ENCODE results near the gene SMIM13.
"Not testable (repeated sequence)": the region's sequence is repeated elsewhere in the genome, so short reads cannot be mapped to it uniquely, and the experiment has no call there.

Gene SMIM13

GRCh38 chr6:11083956-11084355 lies 9.7 kb upstream of the SMIM13 start:
- DNase-seq (ENCODE audit: low read depth, low spot score), result no peak

GRCh38 chr6:11085758-11086435 lies 7.7 kb upstream of the SMIM13 start:
- DNase-seq (ENCODE audit: low read depth, low spot score), result peak; percentile 84

GRCh38 chr6:11087141-11087812 lies 6.4 kb upstream of the SMIM13 start:
- not testable (repeated sequence) for DNase-seq (ENCODE audit: low read depth, low spot score)

- no peak for DNase-seq (ENCODE audit: low read depth, low spot score)
These were observed 3.9 kb upstream of the SMIM13 start for GRCh38 chr6:11089695-11090094.

- DNase-seq (ENCODE audit: low read depth, low spot score), result not testable (repeated sequence)
These were observed 2.5 kb upstream of the SMIM13 start for GRCh38 chr6:11091141-11091540.

- DNase-seq (ENCODE audit: low read depth, low spot score), result no peak
These were observed 812 bp upstream of the SMIM13 start for GRCh38 chr6:11092668-11093375.

- DNase-seq (ENCODE audit: low read depth, low spot score), result no peak
These were observed 333 bp upstream of the SMIM13 start for GRCh38 chr6:11093376-11093625.

- peak; percentile 66 for DNase-seq (ENCODE audit: low read depth, low spot score)
These were observed 797 bp downstream of the SMIM13 start for GRCh38 chr6:11094411-11094851.

GRCh38 chr6:11094941-11095340 lies 1.3 kb downstream of the SMIM13 start:
- no peak for DNase-seq (ENCODE audit: low read depth, low spot score)

GRCh38 chr6:11096109-11096508 lies 2.5 kb downstream of the SMIM13 start:
- DNase-seq (ENCODE audit: low read depth, low spot score), result peak; percentile 47

- DNase-seq (ENCODE audit: low read depth, low spot score), result no peak
These were observed 3.8 kb downstream of the SMIM13 start for GRCh38 chr6:11097476-11097875.

GRCh38 chr6:11098004-11098403 lies 4.4 kb downstream of the SMIM13 start:
- no peak for DNase-seq (ENCODE audit: low read depth, low spot score)

- no peak for DNase-seq (ENCODE audit: low read depth, low spot score)
These were observed 7.8 kb downstream of the SMIM13 start for GRCh38 chr6:11101417-11101816.

- DNase-seq (ENCODE audit: low read depth, low spot score), result no peak
These were observed 9.4 kb downstream of the SMIM13 start for GRCh38 chr6:11103065-11103464.

GRCh38 chr6:11108726-11109125 lies 15.1 kb downstream of the SMIM13 start:
- DNase-seq (ENCODE audit: low read depth, low spot score), result no peak

- no peak for DNase-seq (ENCODE audit: low read depth, low spot score)
These were observed 17.5 kb downstream of the SMIM13 start, which contains the start of gene ERVFRD-1 for GRCh38 chr6:11110921-11111768. Gene ERVFRD-1, minus strand, starts transcription at chr6:11111725. Its CDS starts 6,415 bp downstream, at chr6:11105310.

- DNase-seq (ENCODE audit: low read depth, low spot score), result no peak
These were observed 18.3 kb downstream of the SMIM13 start for GRCh38 chr6:11111769-11112437.

- DNase-seq (ENCODE audit: low read depth, low spot score), result no peak
These were observed 19.4 kb downstream of the SMIM13 start for GRCh38 chr6:11113038-11113437.

GRCh38 chr6:11115808-11116536 lies 22.3 kb downstream of the SMIM13 start:
- DNase-seq (ENCODE audit: low read depth, low spot score), result peak; percentile 26

- peak; percentile 45 for DNase-seq (ENCODE audit: low read depth, low spot score)
These were observed 26.8 kb downstream of the SMIM13 start for GRCh38 chr6:11120271-11121005.
